ENCODE results near the gene PARD3.

Gene PARD3

GRCh38 chr10:34252111-34252510 is 563.0 kb downstream of the PARD3 start:
- DNase-seq (ENCODE audit: low spot score) = no peak

GRCh38 chr10:34251177-34251576 is 563.9 kb downstream of the PARD3 start:
- no peak for DNase-seq (ENCODE audit: low spot score)

- DNase-seq (ENCODE audit: low spot score) = no peak
These were observed 564.4 kb downstream of the PARD3 start for GRCh38 chr10:34250722-34251121.

GRCh38 chr10:34249634-34250033 is 565.5 kb downstream of the PARD3 start:
- no peak for DNase-seq (ENCODE audit: low spot score)

- DNase-seq (ENCODE audit: low spot score) = no peak
These were observed 567.5 kb downstream of the PARD3 start for GRCh38 chr10:34247560-34247959.

DNA sequence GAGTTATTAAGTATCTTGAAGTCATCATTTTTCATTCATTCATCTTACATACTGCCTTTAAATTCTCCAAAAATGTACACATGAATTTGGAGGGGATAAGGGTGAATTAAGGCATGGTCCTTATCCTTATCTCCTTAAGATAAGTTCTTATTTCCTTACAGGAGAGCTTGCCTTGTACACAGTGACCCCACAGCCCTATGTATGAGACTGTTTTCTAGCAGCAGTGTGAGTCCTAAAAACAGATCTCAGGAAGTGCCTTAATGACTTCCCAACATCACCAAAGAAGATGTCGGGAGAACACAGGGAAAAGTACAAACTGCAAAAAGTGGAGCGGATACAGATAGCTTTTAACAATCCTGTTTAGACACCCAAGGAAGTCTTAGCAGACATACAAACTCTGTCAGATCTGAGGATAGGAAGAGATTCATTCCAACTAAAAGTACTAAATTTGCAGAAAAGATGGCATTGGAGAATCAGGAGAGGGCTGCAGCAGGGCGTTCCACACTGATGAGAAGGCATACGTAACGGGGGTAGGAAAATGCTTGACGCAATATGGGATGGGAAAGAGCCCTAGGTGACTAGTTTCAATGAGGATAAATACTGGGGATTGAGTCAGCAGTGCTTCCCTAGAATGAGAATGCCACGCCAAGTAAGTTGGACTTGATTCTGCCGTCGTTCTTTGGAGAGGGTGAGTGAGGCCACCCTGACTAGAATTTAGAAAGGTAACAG is 570.2 kb downstream of the PARD3 start:
- no peak for DNase-seq (ENCODE audit: low spot score)

- DNase-seq (ENCODE audit: low spot score) = no peak
These were observed 573.7 kb downstream of the PARD3 start for GRCh38 chr10:34241226-34242000.

DNA sequence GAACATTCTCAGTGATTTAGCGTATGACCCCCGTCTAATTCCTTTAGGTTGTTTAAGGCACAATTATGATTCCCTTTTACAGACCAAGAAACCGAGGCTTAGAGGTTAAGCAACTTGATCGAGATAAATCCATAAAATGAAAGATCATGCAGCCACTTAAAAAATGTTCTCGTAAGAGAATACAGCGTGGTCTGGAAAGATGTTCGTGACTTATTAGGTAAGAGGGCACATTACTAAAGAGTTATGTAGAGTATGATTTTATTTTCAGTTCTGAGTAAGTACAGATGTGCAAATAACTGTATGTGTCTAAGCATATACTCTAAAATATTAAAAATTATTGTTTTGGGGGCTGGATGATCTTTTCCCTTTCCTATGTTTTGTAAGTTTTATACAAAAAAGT is 575.1 kb downstream of the PARD3 start:
- no peak for DNase-seq (ENCODE audit: low spot score)

DNA sequence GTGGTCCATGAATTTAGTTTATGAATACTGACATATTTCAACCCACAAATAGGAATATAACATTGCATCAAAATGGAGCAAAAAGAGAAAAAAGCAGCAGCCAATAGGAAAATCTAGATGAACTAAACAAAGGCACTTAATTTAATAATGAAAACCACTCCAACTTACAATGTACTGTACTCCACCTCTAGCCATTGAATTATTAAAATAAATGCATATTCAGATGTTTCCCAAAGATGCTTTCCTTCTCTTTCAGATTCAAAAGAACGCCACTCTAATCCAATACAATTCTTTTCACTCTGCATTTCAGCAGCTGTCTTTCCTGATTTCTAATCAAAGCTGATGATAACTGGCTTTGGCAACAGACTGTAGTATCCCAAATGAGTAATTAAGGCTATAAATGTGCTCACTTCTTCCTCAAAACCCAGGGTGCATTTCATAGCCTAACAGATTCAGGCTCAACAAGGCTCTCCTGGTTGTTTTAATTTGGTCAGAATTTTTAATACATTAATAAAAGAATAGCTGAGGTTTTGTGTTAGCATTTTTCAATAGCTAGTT is 577.1 kb downstream of the PARD3 start:
- DNase-seq (ENCODE audit: low spot score) = no peak

DNA sequence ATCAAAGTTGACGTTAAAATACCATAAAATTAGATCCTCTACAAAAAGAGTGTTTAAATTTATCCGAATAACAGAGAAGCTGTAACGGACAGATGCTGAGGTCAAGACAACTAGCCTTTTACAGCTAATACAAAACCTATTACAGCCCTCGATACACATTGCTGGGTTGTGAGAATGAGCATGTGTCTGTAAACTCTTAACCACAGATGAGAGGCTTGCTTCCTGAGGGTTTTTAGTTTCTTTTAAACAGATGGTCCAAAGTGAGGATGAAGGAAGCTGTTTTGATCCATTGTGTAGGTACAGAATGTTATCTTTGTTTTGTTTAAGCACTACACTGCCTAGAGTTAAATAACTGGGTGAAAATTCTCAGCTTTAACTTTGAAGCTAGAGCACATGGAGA is 578.2 kb downstream of the PARD3 start:
- no peak for DNase-seq (ENCODE audit: low spot score)

GRCh38 chr10:34235164-34235832 is 579.8 kb downstream of the PARD3 start:
- no peak for DNase-seq (ENCODE audit: low spot score)

DNA sequence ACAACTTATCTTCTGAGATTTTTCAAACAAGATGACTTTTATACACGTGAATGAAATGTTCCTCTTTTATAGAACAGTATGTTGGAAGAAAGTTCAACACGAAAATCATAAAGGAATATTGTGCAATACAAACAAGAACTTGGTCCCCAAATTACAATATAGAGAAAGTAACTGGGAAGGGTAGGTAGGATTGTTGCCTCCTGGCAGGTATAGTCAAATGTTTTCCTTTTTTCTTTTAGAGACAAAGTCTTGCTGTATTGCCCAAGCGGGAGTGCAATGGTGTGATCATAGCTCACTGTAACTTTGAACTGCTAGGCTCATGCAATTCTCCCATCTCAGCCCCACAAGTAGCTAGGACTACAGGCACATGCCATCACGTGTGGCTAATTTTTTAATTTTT is 582.6 kb downstream of the PARD3 start:
- DNase-seq (ENCODE audit: low spot score) = no peak

GRCh38 chr10:34231441-34232180 is 583.5 kb downstream of the PARD3 start:
- no peak for DNase-seq (ENCODE audit: low spot score)

- no peak for DNase-seq (ENCODE audit: low spot score)
These were observed 585.2 kb downstream of the PARD3 start for GRCh38 chr10:34229917-34230316.

DNA sequence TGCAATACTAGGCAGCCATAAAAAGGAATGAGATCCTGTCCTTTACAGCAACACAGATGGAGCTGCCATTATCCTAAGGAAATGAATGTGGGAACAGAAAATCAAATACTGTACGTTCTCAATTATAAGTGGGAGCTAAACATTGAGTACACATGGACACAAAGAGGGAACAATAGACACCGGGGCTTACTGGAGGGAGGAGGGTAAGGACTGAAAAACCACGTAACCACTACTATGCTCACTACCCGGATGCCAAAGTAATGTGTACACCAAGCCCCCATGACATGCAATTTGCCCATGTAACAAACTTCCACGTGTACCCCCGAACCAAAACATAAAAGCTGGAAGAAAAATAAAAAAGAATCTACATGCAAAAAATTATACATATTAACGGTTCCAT is 587.0 kb downstream of the PARD3 start:
- no peak for DNase-seq (ENCODE audit: low spot score)

- DNase-seq (ENCODE audit: low spot score) = no peak
These were observed 590.5 kb downstream of the PARD3 start for GRCh38 chr10:34224639-34225038.

DNA sequence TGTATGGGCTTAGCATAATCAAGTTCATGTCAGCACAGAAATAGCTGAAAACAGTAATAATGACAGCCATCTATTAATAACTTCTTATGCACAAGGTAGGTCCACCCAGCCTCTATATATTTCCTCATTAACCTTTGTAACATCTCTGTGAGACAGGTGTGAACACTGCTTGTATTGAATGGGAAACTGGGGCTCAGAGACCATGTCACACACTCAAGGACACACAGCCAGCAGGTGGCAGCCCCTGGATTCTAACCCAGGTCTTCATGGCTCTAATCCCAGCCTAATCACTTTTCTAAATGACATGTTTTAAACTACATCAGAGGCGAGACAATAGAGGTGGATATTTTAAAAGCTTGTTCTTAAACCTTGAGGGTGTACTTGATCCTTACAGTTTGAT is 591.4 kb downstream of the PARD3 start:
- no peak for DNase-seq (ENCODE audit: low spot score)

DNA sequence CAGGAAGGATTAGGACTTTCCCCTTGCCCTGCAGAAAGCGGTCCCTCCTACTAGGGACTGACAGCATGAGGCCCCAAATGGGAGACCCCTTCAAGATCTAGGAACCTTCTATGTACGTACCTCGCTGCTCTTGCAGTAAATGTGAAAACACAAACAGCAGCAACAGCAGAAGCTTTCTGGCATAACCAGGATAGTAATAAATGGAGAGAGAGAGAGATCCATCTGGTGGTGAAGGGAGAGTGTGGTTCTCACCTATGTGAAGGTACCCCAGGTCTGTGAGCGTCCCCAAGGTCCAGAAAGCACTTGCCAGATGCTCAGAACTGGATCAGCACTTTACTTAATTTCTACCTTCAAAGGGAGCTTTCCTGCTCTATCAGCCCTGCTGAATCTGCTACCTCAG is 592.7 kb downstream of the PARD3 start:
- no peak for DNase-seq (ENCODE audit: low spot score)

DNA sequence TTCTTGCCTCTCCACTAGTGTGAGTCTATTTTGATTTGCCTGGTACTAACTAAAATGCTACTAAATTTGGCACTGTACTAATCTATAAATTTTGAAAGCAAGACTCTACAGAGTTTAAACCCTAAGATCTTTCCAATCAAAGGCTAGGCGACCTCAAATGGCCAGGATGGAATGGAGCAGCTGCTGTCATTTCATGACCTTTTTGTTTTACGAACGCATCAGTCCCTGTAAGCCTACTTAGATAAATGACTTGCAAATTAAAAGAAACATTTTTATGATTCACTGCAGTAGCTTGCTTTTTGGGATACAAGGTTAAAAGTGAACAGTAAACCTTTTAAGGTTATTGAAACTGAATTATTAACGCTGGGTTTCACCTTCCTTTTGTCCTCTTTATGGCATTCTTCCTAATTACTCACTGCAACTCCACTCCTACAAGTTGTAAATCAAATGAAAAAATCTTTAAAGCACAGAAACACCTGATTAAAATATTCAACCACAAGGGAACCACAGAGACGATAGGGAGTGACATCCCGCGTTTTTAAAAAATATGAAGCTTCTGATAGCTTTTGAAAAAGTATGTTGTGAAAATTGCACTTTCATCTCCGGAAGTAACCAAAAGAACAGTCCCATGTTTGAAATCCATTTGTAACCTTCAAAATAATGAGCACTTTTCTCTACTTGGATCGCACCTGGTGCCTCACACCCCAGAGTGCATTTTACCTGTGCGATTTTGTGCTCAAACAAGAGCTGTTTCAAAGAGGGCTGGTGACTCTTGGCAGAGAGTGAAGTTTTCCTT is 595.1 kb downstream of the PARD3 start:
- no peak for DNase-seq (ENCODE audit: low spot score)

DNA sequence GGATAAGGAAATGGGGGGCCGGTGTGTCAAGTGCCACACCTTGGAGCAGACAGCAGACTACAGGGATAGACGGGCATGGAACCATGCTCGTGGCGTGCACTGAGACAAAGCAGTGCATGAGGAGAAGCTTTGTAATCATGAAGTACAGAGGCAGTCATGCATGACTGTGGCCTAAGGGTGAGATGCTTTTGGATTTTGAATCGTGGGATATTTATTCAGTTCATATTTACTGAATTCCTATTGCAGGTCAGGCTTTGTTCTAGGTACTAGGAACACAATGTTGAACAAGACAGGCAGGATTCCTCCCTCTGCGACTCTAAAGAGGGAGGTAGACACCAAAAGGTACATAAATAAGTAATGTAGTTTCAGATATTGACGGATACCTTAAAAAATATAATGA is 597.6 kb downstream of the PARD3 start:
- DNase-seq (ENCODE audit: low spot score) = no peak

- DNase-seq (ENCODE audit: low spot score) = no peak
These were observed 598.6 kb downstream of the PARD3 start for GRCh38 chr10:34216348-34216945.
